K562 (cell line): ENCODE measurements around the gene TAS2R14. TPM values are rescaled to one million over a fixed set of nuclear protein-coding genes. Genes with fewer than 3 reads are reported as not detected.

Experiments used
- ATAC-seq: fragments of 200-7000 bp; cut with Tn5 transposase; 3 replicates; pipeline ENCODE4 v1.9.1; 2020; ENCODE audit warnings: moderate library complexity
- BruUV-seq: library from RNA; stranded (reverse); fragments of 400-500 nt; replicated peaks from 2 replicates; lab custom pipeline; 2021; lab: Mats Ljungman, UMichigan
- CTCF ChIA-PET: fragments of 300-600 bp; formaldehyde crosslinking; extraction: SDS; loops from one replicate; lab custom pipeline; 2021; ENCODE audit warnings: low intra/inter-chr PET ratio; lab: Yijun Ruan, JAX
- POLR2A ChIA-PET: fragments of 300-600, 350-650 bp; sonication (Branson Sonifier 250); formaldehyde crosslinking; extraction: SDS; loops from one replicate; lab custom pipeline; 2021; ENCODE audit warnings: antibody characterized with exemption, inconsistent platforms; lab: Yijun Ruan, JAX
- DNase-seq, 4 experiments: peaks; one replicate each; pipeline versions ENCODE4 v3.0.0 to v3.0.0-alpha.2; 2011 to 2018; ENCODE audit warnings: low spot score in 3 of 4, mixed read lengths in 3 of 4; ENCODE audit errors: extremely low read depth in 1 of 4
- FAIRE-seq: peaks from 2 replicates; lab custom pipeline; 2011; peaks lifted over from hg19 to GRCh38; lab: Jason Lieb, UNC
- H2AFZ ChIP-seq: 2 replicates; pipeline ENCODE4 v1.6.0; 2011; ENCODE audit warnings: low read depth, low read length, control low read depth, inconsistent platforms
- H3K27ac ChIP-seq: fragments of 200-600 bp; 3 replicates; pipeline ENCODE4 v1.8.0; 2011; ENCODE audit warnings: low read depth, mild to moderate bottlenecking, control low read depth, inconsistent platforms, low read length, moderate library complexity, mixed read lengths; ENCODE audit errors: extremely low read depth
- H3K27me3 ChIP-seq, 2 experiments: fragments of 300-600 bp in 1 of 2; 2 replicates in 1 of 2; 3 replicates in 1 of 2; pipeline versions ENCODE4 v1.6.0 to v1.8.0; 2011; ENCODE audit warnings: inconsistent platforms in 2 of 2, low read length in 2 of 2, mild to moderate bottlenecking in 1 of 2, mixed read lengths in 1 of 2, moderate library complexity in 1 of 2; ENCODE audit not compliant: control insufficient read depth in 2 of 2, insufficient read depth in 2 of 2
- H3K36me3 ChIP-seq: fragments of 300-600 bp; 3 replicates; pipeline ENCODE4 v1.8.0; 2011; ENCODE audit warnings: mild to moderate bottlenecking, low read length, inconsistent platforms; ENCODE audit not compliant: control insufficient read depth, insufficient read depth
- H3K4me1 ChIP-seq, 2 experiments: fragments of 200-600 bp in 1 of 2; replicated peaks in 1 of 2; 2 replicates in 1 of 2; 3 replicates in 1 of 2; pipeline versions ENCODE4 v1.5.1 to v1.8.0; 2011; ENCODE audit warnings: inconsistent platforms in 2 of 2, low read length in 2 of 2, mild to moderate bottlenecking in 1 of 2, mixed read lengths in 1 of 2, moderate library complexity in 1 of 2; ENCODE audit not compliant: control insufficient read depth in 2 of 2, insufficient read depth in 2 of 2
- H3K4me2 ChIP-seq: 2 replicates; pipeline ENCODE4 v1.6.1; 2011; ENCODE audit warnings: low read length, control low read depth, inconsistent platforms, mixed read lengths; ENCODE audit not compliant: insufficient read depth
- H3K4me3 ChIP-seq: fragments of 200-600 bp; sonication (generic), shearing (Covaris generic); 2 replicates; pipeline ENCODE4 v1.5.1; 2016; ENCODE audit warnings: control low read depth, inconsistent platforms
- H3K79me2 ChIP-seq: fragments of 200-600 bp; 3 replicates; pipeline ENCODE4 v1.8.0; 2011; ENCODE audit warnings: low read length, inconsistent platforms; ENCODE audit not compliant: control insufficient read depth, insufficient read depth
- H3K9ac ChIP-seq, 2 experiments: 2 replicates each; pipeline versions ENCODE4 v1.6.0 to v1.6.1; 2011; ENCODE audit warnings: low read depth in 2 of 2, low read length in 2 of 2, control low read depth in 1 of 2, inconsistent platforms in 1 of 2, mild to moderate bottlenecking in 1 of 2, mixed read lengths in 1 of 2; ENCODE audit not compliant: insufficient read depth in 1 of 2
- H3K9me1 ChIP-seq: one replicate; pipeline ENCODE4 v1.6.0; 2011; ENCODE audit warnings: inconsistent platforms, mild to moderate bottlenecking, low read length, moderate library complexity; ENCODE audit not compliant: control insufficient read depth, insufficient read depth
- H3K9me3 ChIP-seq: replicated peaks from 2 replicates; pipeline ENCODE4 v1.5.1; 2011; ENCODE audit warnings: low read depth, low read length, inconsistent platforms; ENCODE audit not compliant: control insufficient read depth, insufficient read depth
- H4K20me1 ChIP-seq: replicated peaks from 2 replicates; pipeline ENCODE4 v1.6.1; 2011; ENCODE audit warnings: low read length, inconsistent platforms, mixed read lengths; ENCODE audit not compliant: control insufficient read depth, insufficient read depth
- CBFA2T3 ChIP-seq: fragments of 450-650 bp; IDR thresholded peaks from 2 replicates; pipeline ENCODE4 v1.6.1; 2017
- FOXP1 ChIP-seq: sonication (generic); formaldehyde crosslinking; IDR thresholded peaks from 2 replicates; pipeline ENCODE4 v1.8.0; 2022; ENCODE audit warnings: mild to moderate bottlenecking, missing genetic modification reagents
- HNRNPLL ChIP-seq: fragments of 200-400 bp; formaldehyde crosslinking; IDR thresholded peaks from 2 replicates; pipeline ENCODE4 v1.6.1; 2017; ENCODE audit warnings: low read length, low read depth, mild to moderate bottlenecking; ENCODE audit not compliant: poor library complexity, severe bottlenecking
- KDM1A ChIP-seq, 2 experiments: fragments of 450-650 bp; IDR thresholded peaks; 2 replicates each; pipeline ENCODE4 v1.6.1; 2016; ENCODE audit warnings: mild to moderate bottlenecking in 2 of 2
- KDM5B ChIP-seq: fragments of 200-600 bp; sonication (generic); IDR thresholded peaks from 2 replicates; pipeline ENCODE4 v1.6.1; 2012; ENCODE audit warnings: low read depth, mild to moderate bottlenecking, moderate library complexity, low read length, control low read depth, inconsistent platforms; ENCODE audit not compliant: insufficient replicate concordance
- MCM7 ChIP-seq, 2 experiments: fragments of 450-650 bp; IDR thresholded peaks; 2 replicates each; pipeline ENCODE4 v1.6.1; 2016 to 2018
- NR2C1 ChIP-seq, 2 experiments: fragments of 450-650 bp; IDR thresholded peaks; 2 replicates each; pipeline ENCODE4 v1.6.1; 2017; ENCODE audit warnings: mild to moderate bottlenecking in 2 of 2, antibody characterized with exemption in 1 of 2, inconsistent platforms in 1 of 2, missing compliant biosample characterization in 1 of 2, missing genetic modification characterization in 1 of 2
- ZNF77 ChIP-seq: fragments of 250-450 bp; sonication (Bioruptor Pico); IDR thresholded peaks from 2 replicates; pipeline ENCODE4 v1.5.0; 2020
- WGBS: fragments of 100-300 bp; shearing (Covaris generic); methylation state at CpG from one replicate; pipeline ENCODE4 v1.1.6; 2016; ENCODE audit warnings: low coverage, mixed read lengths; ENCODE audit not compliant: insufficient coverage; ENCODE audit errors: missing lambda C conversion rate; 5-methylcytosine and 5-hydroxymethylcytosine counted together
- in situ Hi-C: fragments of 300-500 bp; cut with MboI; formaldehyde crosslinking; loops from 4 replicates; pipeline ENCODE4 v1.15.0; 2018; ENCODE audit warnings: inconsistent platforms, mixed read lengths
- intact Hi-C: fragments of 100-400 bp; cut with micrococcal nuclease; formaldehyde crosslinking; loops from 2 replicates; pipeline ENCODE4 v1.14.2; 2022
- polyA plus RNA-seq, 8 experiments: library from polyadenylated mRNA; depleted of rRNA in 4 of 8; stranded (reverse) in 5 of 8; unstranded in 3 of 8; fragments of >200 nt; fragmentation: Nextera tagmentation in 2 of 8; fragmentation: Illumina TruSeq in 1 of 8; extraction: Ambion mirVana in 2 of 8; extraction: Trizol in 1 of 8; gene quantifications; 2 replicates each; pipeline versions ENCODE4 v1.2.1 to v1.2.3, GENCODE V29; 2011 to 2014; ENCODE audit warnings: inconsistent platforms in 1 of 8, missing spikeins in 1 of 8
- total RNA-seq, 7 experiments: library from RNA; depleted of rRNA in 6 of 7; stranded (reverse); fragments of >200 nt in 6 of 7; fragmentation: Illumina TruSeq in 2 of 7; extraction: Trizol in 2 of 7; gene quantifications; 2 replicates each; pipeline versions ENCODE4 v1.2.1 to v1.2.3, GENCODE V29; 2011 to 2021; ENCODE audit warnings: low replicate concordance in 1 of 7
- TF ChIP-seq, protein P1 (sequence below): fragments of 450-650 bp; IDR thresholded peaks from 2 replicates; pipeline ENCODE4 v1.6.1; 2016; ENCODE audit warnings: borderline replicate concordance

TAS2R14 gene
- total and polyA plus RNA-seq, 9 of the 15 experiments (the other 6 are each of a cell fraction or from before 2014, with no cell fraction given) = 1.2 to 4.2 (median 2.4) TPM

DNA sequence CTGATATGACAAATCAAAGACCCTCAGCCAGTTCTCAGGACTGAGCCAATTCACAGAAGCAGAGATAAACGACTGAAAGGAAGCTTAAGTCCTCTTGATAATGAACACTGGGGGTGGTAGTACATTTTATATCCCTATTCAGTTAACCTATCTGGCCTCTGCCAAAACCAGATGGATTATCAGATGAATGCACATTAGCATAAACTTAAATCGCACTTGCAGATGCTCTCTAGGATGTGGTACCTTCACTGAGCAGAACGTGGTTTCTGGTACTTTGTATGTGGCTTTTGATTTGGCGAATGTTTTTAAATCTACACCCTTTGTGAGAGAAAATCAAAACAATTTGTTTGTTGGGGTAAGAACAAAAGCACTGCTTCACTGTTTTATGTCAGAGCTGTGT is 21.1 kb upstream of the TAS2R14 start:
- Histone ChIP-seq H3K4me1 (no peaks in the 10 kb centered on the region), H3K36me3 (no peaks in the 10 kb centered on the region), H3K9me1 (no peaks in the 10 kb centered on the region), H3K79me2 (no peaks in the 10 kb centered on the region), H3K27ac (no peak overlapping the region), H4K20me1 (no peaks in the 10 kb centered on the region), H3K4me2 (no peak overlapping the region), H3K9me3 (no peaks in the 10 kb centered on the region), H2AFZ (no peak overlapping the region), H3K4me3 (no peak overlapping the region), H3K9ac (no peak overlapping the region), H3K27me3 (no peaks in the 10 kb centered on the region)
- FAIRE-seq (peak; percentile 35), DNase-seq (no peak), ATAC-seq (no peak)
- no TSS peak for BruUV-seq
- WGBS = 22% methylated on average over 3 of the region's 4 CpGs
- in situ Hi-C loops (no loop called here), intact Hi-C loops (no loop called here)
- TF ChIP-seq MCM7 (IDR thresholded peaks at IDR 0.05) (no peak), FOXP1 (CRISPR knock-in tag) (no peak), KDM1A (IDR thresholded peaks at IDR 0.05) (0 out of 4 replicates have a peak, but pooled peaks of 1 of the 2 experiments have one; percentile 13), NR2C1 (IDR thresholded peaks at IDR 0.05) (no peak), NR2C1 (tag; IDR thresholded peaks at IDR 0.05) (no peak), KDM5B (no peak), HNRNPLL (no peak), ZNF77 (CRISPR knock-in tag) (no peak), CBFA2T3 (0 out of 2 replicates have a peak, but pooled peaks have one; percentile 20)
- TF ChIP-seq, protein P1, sequence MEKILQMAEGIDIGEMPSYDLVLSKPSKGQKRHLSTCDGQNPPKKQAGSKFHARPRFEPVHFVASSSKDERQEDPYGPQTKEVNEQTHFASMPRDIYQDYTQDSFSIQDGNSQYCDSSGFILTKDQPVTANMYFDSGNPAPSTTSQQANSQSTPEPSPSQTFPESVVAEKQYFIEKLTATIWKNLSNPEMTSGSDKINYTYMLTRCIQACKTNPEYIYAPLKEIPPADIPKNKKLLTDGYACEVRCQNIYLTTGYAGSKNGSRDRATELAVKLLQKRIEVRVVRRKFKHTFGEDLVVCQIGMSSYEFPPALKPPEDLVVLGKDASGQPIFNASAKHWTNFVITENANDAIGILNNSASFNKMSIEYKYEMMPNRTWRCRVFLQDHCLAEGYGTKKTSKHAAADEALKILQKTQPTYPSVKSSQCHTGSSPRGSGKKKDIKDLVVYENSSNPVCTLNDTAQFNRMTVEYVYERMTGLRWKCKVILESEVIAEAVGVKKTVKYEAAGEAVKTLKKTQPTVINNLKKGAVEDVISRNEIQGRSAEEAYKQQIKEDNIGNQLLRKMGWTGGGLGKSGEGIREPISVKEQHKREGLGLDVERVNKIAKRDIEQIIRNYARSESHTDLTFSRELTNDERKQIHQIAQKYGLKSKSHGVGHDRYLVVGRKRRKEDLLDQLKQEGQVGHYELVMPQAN = no peak
- ChIA-PET CTCF (no interaction called here), POLR2A (no interaction called here)
